Measurements from ENCODE around the gene LMTK2. TPM values are rescaled to one million over a fixed set of nuclear protein-coding genes. Genes with fewer than 3 reads are reported as not detected.
A peak's percentile ranks its signal among the peaks of the same experiment; 100 is the strongest.
"Not testable (repeated sequence)": the region's sequence is repeated elsewhere in the genome, so short reads cannot be mapped to it uniquely, and the experiment has no call there.

The LMTK2 gene
- total RNA-seq, 2 donors from 2014 or later: 37.2 to 61.2 TPM

GRCh38 chr7:98112077-98112476 lies 5.4 kb downstream of the LMTK2 start:
- Histone ChIP-seq H3K4me3 (no peak overlapping the region), H3K27ac (no peak overlapping the region), H3K4me1 (peaks cover 15% of the 10 kb centered on the region), H3K9me3 (no peaks in the 10 kb centered on the region), H3K9ac (ENCODE audit: low read depth in 2 of 2, low read length in 2 of 2) (no peak overlapping the region), H3K27me3 (no peaks in the 10 kb centered on the region), H3K36me3 (no peaks in the 10 kb centered on the region)
- DNase-seq: no peak
- TF ChIP-seq, protein P1, sequence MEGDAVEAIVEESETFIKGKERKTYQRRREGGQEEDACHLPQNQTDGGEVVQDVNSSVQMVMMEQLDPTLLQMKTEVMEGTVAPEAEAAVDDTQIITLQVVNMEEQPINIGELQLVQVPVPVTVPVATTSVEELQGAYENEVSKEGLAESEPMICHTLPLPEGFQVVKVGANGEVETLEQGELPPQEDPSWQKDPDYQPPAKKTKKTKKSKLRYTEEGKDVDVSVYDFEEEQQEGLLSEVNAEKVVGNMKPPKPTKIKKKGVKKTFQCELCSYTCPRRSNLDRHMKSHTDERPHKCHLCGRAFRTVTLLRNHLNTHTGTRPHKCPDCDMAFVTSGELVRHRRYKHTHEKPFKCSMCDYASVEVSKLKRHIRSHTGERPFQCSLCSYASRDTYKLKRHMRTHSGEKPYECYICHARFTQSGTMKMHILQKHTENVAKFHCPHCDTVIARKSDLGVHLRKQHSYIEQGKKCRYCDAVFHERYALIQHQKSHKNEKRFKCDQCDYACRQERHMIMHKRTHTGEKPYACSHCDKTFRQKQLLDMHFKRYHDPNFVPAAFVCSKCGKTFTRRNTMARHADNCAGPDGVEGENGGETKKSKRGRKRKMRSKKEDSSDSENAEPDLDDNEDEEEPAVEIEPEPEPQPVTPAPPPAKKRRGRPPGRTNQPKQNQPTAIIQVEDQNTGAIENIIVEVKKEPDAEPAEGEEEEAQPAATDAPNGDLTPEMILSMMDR (IDR thresholded peaks at IDR 0.05): no peak
- intact Hi-C loops (cut with DNase I): no loop called here

DNA sequence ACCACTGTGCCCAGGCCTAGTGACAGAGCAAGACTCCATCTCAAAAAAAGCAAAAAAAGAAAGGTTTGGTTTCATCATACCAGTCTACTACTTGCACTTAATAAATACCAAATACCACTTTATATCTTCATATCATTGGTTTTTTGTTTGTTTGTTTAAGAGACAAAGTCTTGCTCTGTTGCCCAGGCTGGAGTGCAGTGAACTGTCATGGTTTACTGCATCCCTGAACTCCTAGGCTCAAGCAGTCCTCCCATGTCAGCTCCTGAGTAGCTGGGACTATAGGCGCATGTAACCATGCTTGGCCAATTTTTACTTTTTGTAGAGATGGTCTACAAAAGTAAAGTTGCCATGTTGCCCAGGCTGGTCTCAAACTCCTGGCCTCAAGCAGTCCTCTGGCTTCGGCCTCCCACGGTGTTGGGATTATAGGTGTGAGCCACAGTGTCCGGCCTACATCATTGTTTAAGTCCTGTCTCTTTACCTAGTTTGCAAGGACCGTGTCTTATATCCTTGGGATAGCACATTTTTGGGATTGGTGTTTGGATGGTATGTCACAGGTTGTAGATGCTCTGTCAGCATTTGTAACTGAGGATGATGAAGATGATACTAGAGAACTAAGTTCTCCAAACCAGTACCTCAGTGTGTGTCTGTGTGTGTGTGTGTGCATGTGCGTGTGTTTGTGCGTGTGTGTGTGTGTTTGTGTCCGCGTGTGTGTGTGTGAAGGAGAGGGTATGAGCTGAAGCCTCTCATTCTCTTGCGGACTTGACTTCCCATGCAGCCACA lies 9.3 kb downstream of the LMTK2 start:
- Histone ChIP-seq H3K9me3 (no peaks in the 10 kb centered on the region), H3K36me3 (no peaks in the 10 kb centered on the region), H3K4me1 (no peaks in the 10 kb centered on the region), H3K27ac (no peak overlapping the region), H3K9ac (ENCODE audit: low read depth in 2 of 2, low read length in 2 of 2) (no peak overlapping the region), H3K27me3 (no peaks in the 10 kb centered on the region), H3K4me3 (no peak overlapping the region)
- TF ChIP-seq, protein P1 (IDR thresholded peaks at IDR 0.05): no peak
- intact Hi-C loops (cut with DNase I): no loop called here
- no peak for DNase-seq

- H3K4me1 ChIP-seq: no peaks in the 10 kb centered on the region
- no peaks in the 10 kb centered on the region for H3K27me3 ChIP-seq
- no peak overlapping the region for H3K4me3 ChIP-seq
- no peak overlapping the region for H3K9ac ChIP-seq (ENCODE audit: low read depth in 2 of 2, low read length in 2 of 2)
- intact Hi-C loops (cut with DNase I): no loop called here
- TF ChIP-seq, protein P1 (IDR thresholded peaks at IDR 0.05): no peak
- peak overlapping the region; percentile 35 for H3K27ac ChIP-seq
- DNase-seq: no peak
- H3K9me3 ChIP-seq: no peaks in the 10 kb centered on the region
- H3K36me3 ChIP-seq: no peaks in the 10 kb centered on the region
Measured at GRCh38 chr7:98116656-98117461, 10.2 kb downstream of the LMTK2 start.

DNA sequence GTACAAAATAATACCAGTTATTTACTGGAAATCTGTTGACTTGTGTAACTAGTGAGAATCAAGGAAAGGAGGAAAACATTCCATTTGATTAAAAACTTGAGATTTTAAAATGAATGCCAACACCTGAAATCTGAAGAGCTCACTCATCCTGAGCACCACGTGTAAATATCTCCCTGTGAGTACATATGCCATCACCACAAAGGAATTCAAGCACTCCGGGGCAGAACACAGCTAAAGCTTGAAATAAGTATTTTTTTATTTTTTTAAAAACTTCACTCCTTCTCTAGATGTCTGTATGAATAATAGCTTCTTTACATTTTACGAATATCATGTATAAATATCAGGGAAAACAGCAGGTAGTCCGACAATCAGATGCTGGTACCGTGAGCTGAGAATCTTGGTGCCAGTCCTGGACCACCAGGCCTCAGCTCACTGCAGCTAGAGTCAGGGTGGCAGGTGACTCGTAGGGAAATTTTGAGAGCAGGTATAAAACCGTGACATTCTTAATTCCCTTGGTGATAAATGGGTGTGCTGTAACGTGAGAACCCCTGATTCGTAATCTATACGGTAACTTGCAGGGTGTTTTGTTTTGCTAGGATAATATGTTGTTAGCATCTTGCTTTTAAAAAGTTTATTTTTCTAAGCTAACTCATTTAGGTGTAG lies 12.7 kb downstream of the LMTK2 start:
- TF ChIP-seq, protein P1 (IDR thresholded peaks at IDR 0.05): no peak
- Histone ChIP-seq H3K9ac (ENCODE audit: low read depth in 2 of 2, low read length in 2 of 2) (no peak overlapping the region), H3K36me3 (no peaks in the 10 kb centered on the region), H3K4me1 (no peaks in the 10 kb centered on the region), H3K27ac (no peak overlapping the region), H3K9me3 (no peaks in the 10 kb centered on the region), H3K4me3 (no peak overlapping the region), H3K27me3 (no peaks in the 10 kb centered on the region)
- intact Hi-C loops (cut with DNase I): no loop called here
- no peak for DNase-seq

DNA sequence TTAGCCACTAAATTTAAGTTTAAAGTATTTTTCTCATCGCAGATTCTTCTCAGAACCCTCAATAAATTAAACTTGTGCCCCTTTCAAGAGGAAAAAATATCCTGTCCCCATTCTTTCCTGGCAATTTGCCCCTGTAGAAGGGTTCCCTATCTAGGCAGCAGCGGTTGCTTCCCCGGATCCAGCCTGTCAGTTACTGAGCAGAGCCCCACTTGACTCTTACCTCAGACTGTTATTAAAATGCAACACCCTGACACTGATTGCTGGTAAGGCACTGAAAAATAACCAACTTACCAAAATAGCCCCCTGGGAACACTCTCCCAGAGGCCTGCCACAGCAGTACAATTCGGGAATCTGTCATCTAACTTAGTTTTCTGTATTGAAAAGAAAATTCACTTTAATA lies 13.9 kb downstream of the LMTK2 start:
- no peaks in the 10 kb centered on the region for H3K9me3 ChIP-seq
- H3K4me1 ChIP-seq: no peaks in the 10 kb centered on the region
- no peak for DNase-seq
- no peaks in the 10 kb centered on the region for H3K36me3 ChIP-seq
- no peak overlapping the region for H3K9ac ChIP-seq (ENCODE audit: low read depth in 2 of 2, low read length in 2 of 2)
- TF ChIP-seq, protein P1 (IDR thresholded peaks at IDR 0.05): no peak
- H3K27me3 ChIP-seq: no peaks in the 10 kb centered on the region
- intact Hi-C loops (cut with DNase I): no loop called here
- H3K4me3 ChIP-seq: no peak overlapping the region
- no peak overlapping the region for H3K27ac ChIP-seq

DNA sequence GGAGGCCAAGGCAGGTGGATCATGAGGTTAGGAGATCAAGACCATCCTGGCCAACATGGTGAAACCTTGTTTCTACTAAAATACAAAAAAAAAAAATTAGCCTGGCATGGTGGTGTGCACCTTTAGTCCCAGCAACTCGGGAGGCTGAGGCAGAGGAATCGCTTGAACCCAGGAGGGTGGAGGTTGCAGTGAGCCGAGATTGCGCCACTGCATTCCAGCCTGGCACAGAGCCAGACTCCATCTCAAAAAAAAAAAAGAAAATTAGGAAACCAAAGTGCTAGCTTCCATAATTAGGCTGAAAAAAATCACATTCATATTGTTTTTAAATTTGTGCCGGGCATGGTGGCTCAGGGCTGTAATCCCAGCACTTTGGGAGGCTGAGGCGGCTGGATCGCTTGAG lies 14.7 kb downstream of the LMTK2 start:
- H3K27me3 ChIP-seq; H3K9ac ChIP-seq (ENCODE audit: low read depth in 2 of 2, low read length in 2 of 2); H3K36me3 ChIP-seq; H3K27ac ChIP-seq; intact Hi-C loops (cut with DNase I); H3K4me3 ChIP-seq; H3K4me1 ChIP-seq; DNase-seq; H3K9me3 ChIP-seq: not testable (repeated sequence)
